DMS53 (cell line): Measurements from ENCODE around the gene DNM3.

ENCODE experiments used
- DNase-seq: peaks from one replicate; lab custom pipeline; 2025; lab: John Stamatoyannopoulos, UW

DNM3 gene

GRCh38 chr1:171817511-171818265 is 23.6 kb upstream of the DNM3 start:
- DNase-seq = peak; percentile 97

GRCh38 chr1:171819946-171820345 is 21.4 kb upstream of the DNM3 start:
- no peak for DNase-seq

- no peak for DNase-seq
Observed at GRCh38 chr1:171826973-171827372, 14.3 kb upstream of the DNM3 start.

- no peak for DNase-seq
Observed at GRCh38 chr1:171828794-171829193, 12.5 kb upstream of the DNM3 start.

GRCh38 chr1:171833091-171833825 is 8.0 kb upstream of the DNM3 start:
- DNase-seq = no peak

DNA sequence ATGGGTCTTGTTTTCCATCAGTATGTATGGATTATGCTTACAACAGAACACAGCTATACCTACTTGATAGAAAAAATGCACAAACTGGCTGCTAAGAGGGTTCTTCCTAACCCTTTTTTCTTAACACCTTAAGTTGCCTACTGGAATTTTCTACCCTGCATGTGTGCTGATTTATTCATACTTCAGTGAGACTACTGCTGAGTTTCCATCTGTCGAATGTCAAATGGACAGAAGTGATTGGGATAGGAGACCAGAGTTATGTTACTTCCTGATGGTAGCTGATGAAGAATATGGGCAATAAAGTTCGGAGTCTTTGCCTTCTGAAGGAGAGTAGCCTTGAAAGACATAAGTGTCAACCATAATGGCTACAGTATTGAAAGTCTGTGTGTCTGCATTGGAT is 6.5 kb upstream of the DNM3 start:
- DNase-seq = no peak

- no peak for DNase-seq
Observed at GRCh38 chr1:171835891-171836290, 5.4 kb upstream of the DNM3 start.

DNA sequence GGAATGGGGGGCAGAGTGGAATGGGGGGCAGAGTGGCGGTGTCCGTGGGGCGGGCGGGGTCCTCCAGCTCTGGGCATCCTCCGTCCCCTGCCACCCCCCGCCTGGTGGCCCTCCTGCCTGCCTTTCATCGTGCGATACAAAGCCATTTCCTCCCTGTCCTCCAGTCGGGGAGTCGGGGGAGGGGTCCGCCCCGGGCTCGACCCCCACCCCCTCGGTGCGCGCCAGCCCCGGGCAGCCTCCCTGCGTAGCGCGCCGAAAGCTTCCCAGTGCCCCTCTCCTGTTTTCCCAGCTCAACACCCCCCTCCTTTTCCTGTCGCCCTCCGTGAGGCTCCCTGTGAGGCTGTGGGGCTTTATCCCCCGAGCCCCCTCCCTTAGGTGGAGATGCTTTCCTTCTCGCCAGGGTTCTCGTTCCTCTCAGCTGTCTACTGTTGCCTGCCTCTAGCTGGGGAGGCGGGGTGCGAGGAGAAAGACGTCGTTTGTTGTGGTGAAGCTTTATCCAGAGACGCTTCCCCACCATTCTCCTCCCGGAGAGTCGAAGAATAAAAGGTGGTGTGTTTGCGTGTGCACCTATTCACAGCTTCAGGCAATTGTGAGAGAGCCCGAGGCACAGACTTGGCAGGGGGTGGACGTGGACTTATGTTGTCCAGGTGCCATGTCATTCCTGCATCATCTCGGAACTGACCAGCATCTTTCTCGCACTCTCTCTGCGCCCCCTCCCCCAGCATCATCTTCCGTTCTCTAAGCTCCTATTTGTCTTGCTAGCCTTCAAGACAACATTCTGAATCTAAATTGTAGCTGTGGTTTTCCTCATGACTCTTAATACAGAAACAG is 848 bp downstream of the DNM3 start:
- DNase-seq = peak; percentile 50

GRCh38 chr1:171844381-171844780 is 3.1 kb downstream of the DNM3 start:
- DNase-seq = no peak

DNA sequence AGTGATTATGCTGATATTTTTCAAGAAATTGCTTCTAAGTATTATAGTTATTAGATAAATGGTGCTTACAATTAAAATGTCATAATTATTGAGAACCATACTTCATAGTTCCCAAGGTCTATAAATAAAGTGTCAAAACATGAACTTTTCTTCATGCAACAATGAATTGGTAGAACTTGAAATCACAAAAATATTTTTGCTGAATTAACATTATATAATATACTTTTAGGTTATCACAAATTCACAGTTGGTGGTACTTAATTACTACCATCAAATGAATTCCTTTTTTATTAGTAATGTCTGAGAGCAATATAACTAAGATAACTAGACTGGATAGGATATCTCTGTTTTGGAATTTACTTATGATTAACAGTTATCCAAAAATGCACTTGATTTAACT is 4.7 kb downstream of the DNM3 start:
- DNase-seq = no peak

- DNase-seq = no peak
Observed at GRCh38 chr1:171849245-171849898, 8.1 kb downstream of the DNM3 start.

DNA sequence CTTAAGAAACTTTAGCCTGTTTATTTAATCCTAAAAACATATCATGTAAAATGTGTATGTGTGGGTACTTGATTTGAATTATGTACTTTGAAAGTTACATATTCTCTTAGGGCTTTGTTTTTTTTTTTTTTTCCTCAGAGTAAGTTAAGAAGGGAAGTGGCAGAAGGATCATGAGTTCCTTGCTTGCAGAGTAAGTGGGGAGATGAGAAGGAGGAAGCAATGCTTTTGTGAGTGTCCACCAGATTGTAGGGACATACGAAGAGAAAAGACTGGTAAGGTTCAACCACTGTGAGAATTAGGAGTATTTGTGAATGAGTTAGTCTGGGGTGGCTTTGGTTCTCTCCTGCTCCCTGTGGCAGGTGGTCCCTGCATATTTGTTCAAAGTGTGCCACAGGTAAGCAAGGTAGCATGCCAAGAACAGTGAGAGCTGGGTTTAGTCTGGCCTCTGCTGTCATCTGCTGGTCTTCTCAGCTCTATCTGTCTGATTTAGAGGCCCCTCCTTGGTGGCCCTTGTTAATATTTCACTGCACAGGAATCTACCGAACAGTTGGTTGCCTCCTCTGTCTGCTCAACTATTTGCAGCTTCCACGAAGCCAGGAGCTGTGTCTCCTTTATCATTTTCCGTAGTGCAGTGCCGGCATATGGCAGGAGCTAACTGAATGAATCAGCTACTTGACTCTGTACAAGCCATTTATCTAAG is 9.5 kb downstream of the DNM3 start:
- DNase-seq = peak; percentile 18

GRCh38 chr1:171852272-171852671 is 11.0 kb downstream of the DNM3 start:
- no peak for DNase-seq

DNA sequence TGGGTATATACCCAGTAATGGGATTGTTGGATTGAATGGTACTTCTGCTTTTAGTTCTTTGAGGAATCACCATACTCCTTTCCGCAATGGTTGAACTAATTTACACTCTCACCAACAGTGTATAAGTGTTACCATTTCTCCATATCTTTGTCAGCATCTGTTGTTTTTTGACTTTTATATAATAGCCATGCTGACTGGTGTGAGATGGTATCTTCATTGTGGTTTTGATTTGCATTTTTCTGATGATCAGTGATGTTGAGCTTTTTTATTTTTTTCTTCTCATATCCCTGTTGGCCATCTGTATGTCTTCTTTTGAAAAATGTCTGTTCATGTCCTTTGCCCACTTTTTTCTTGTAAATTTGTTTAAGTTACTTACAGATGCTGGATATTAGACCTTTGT is 14.1 kb downstream of the DNM3 start:
- DNase-seq = no peak

DNA sequence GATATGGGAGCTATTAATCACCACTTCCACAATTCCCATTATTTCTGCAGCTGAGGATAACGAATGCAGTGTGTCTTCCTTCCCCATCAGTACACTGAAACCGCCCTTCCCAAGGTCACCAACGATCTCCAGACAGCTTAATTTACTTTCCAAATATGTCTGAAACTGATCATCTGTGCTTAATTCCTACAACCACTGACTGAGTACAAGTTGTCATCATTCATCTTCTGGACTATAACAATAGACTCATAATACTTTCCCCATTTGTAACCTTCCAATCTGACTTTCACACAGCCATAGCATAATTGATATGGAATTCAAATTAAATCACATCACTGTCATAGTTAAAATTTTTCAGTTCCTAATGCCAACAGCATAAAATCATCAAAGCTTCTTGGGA is 17.4 kb downstream of the DNM3 start:
- DNase-seq = no peak

- DNase-seq = no peak
Observed at GRCh38 chr1:171860696-171861095, 19.4 kb downstream of the DNM3 start.

- no peak for DNase-seq
Observed at GRCh38 chr1:171863531-171863930, 22.2 kb downstream of the DNM3 start.

DNA sequence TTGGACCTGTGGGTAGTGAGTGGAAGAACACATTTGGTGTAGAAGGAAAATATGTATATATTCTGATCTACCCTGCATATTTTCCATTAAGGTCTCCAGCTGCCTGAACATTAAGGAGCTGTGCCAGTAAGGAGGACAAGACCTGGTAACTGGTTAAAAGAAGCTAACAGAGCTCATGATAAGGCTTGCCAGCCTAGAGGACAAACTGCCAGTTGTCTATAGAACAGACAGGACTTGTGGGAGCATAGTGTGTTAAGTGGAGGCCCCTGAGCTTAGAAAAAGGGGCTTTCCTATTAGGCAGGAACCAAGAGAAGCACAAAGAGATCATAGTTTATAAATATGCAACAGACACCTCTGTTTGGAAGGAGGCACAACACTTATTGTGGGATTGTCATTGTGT is 23.0 kb downstream of the DNM3 start:
- DNase-seq = no peak

DNA sequence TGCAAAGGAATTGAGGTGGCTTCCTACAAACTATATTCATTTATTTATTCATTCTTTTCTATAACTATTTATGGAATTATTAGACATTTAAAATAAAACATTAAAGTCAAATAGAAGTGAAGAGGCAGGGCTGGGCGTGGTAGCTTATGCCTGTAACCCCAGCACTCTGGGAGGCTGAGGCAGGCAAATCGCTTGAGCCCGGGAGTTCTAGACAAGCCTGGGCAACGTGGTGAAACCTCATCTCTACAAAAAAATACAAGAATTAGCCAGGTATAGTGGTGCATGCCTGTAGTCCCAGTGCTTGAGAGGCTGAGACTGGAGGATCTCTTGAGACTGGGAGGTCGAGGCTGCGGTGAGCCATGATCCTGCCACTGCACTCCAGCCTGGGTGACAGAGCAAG is 23.8 kb downstream of the DNM3 start:
- DNase-seq = no peak

DNA sequence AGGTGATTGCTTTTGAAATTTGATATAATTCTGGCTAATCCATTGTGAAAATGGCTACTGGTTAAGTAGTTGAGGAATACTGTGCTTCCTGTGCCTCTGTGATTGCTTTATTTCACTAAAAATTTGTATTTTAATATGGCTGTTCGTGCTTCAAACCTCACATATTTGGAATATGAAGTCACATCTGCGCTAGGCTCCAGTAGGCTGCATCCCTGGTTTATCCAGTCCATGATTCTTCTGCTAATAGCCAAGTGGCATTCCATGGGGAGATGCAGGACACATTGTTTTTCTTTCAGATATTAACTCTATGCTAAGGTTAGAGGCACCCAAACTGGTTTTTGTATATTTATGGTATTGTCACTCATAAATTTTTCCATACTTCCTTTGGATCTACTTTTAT is 25.9 kb downstream of the DNM3 start:
- DNase-seq = no peak

DNA sequence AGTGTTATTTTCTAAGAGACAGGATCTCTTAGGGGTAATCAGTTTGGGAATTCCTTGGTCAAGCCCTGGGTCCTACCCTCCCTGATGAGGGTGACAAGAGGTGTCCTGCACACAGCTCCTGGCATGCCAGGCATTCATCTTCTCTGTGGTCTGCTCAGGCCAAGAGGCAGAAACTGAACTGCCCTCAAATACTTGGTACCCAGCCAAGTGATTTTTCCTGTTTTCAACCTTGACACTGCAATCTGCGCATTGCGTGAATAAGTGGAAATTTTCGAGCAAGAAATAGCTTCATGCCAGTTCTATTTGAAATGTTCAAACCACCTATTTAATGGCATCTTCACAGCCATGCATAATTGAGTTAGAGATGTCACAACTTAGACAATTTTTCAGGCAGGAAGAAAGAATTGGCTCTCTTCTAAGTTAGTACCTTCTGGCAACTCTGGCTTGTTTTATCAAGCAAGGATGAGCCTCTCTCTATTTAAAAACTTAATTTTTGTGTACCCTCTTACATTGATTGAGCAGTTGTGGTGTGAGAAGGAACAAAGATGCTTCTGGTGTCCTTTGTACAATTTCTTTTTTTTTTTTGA is 27.0 kb downstream of the DNM3 start:
- DNase-seq = no peak
